Neuronal stem cell (in vitro differentiated cells): ENCODE measurements around the gene AVPR2.

Source experiments
- DNase-seq: peaks from one replicate; pipeline ENCODE4 v3.0.0-alpha.2; 2013; ENCODE audit warnings: low spot score
- H2AFZ ChIP-seq: one replicate; pipeline ENCODE4 v1.6.1; 2013; ENCODE audit warnings: mild to moderate bottlenecking, low read length, inconsistent platforms
- H2AK5ac ChIP-seq: 2 replicates; pipeline ENCODE4 v1.6.1; 2013; ENCODE audit warnings: low read depth, mild to moderate bottlenecking, inconsistent platforms, low read length, moderate library complexity, mixed read lengths
- H2BK120ac ChIP-seq: 2 replicates; pipeline ENCODE4 v1.6.1; 2013; ENCODE audit warnings: low read depth, mild to moderate bottlenecking, inconsistent platforms, low read length, moderate library complexity, mixed read lengths
- H2BK12ac ChIP-seq: one replicate; pipeline ENCODE4 v1.6.1; 2013; ENCODE audit warnings: low read length, inconsistent platforms
- H2BK15ac ChIP-seq: 2 replicates; pipeline ENCODE4 v1.6.1; 2013; ENCODE audit warnings: mild to moderate bottlenecking, low read length, inconsistent platforms, mixed read lengths
- H2BK5ac ChIP-seq: one replicate; pipeline ENCODE4 v1.6.1; 2013; ENCODE audit warnings: inconsistent platforms, mild to moderate bottlenecking, low read length, moderate library complexity
- H3K14ac ChIP-seq: one replicate; pipeline ENCODE4 v1.6.1; 2013; ENCODE audit warnings: low read length, inconsistent platforms
- H3K18ac ChIP-seq: 2 replicates; pipeline ENCODE4 v1.6.1; 2013; ENCODE audit warnings: low read length, inconsistent platforms
- H3K23ac ChIP-seq: 2 replicates; pipeline ENCODE4 v1.6.1; 2013; ENCODE audit warnings: low read depth, mild to moderate bottlenecking, mixed read lengths, low read length, inconsistent platforms; ENCODE audit not compliant: poor library complexity
- H3K27ac ChIP-seq: replicated peaks from 3 replicates; pipeline ENCODE4 v1.5.1; 2013; ENCODE audit warnings: low read length, inconsistent platforms
- H3K27me3 ChIP-seq, 3 experiments: 2 replicates each; pipeline ENCODE4 v1.6.1; 2013; ENCODE audit warnings: low read length in 3 of 3, mild to moderate bottlenecking in 2 of 3, inconsistent platforms in 1 of 3, low read depth in 1 of 3, mixed read lengths in 1 of 3, moderate library complexity in 1 of 3; ENCODE audit not compliant: control insufficient read depth in 3 of 3, insufficient read depth in 3 of 3
- H3K36me3 ChIP-seq, 2 donors: replicated peaks in 1 of 2; 2 replicates each; pipeline ENCODE4 v1.6.1; 2013; ENCODE audit warnings: low read length in 2 of 2; ENCODE audit not compliant: control insufficient read depth in 2 of 2, insufficient read depth in 2 of 2
- H3K4ac ChIP-seq: 2 replicates; pipeline ENCODE4 v1.6.1; 2013; ENCODE audit warnings: inconsistent platforms, mild to moderate bottlenecking, low read length, moderate library complexity
- H3K4me1 ChIP-seq, 2 donors: 1 replicate in 1 of 2; 2 replicates in 1 of 2; pipeline ENCODE4 v1.6.1; 2013; ENCODE audit warnings: low read length in 2 of 2, low read depth in 1 of 2; ENCODE audit not compliant: control insufficient read depth in 2 of 2, insufficient read depth in 1 of 2
- H3K4me2 ChIP-seq: one replicate; pipeline ENCODE4 v1.6.1; 2013; ENCODE audit warnings: mild to moderate bottlenecking, low read length, inconsistent platforms; ENCODE audit not compliant: insufficient read depth, poor library complexity, severe bottlenecking
- H3K4me3 ChIP-seq, 2 donors: 2 replicates each; pipeline ENCODE4 v1.5.1; 2013; ENCODE audit warnings: low read length in 2 of 2, mild to moderate bottlenecking in 2 of 2, inconsistent platforms in 1 of 2, moderate library complexity in 1 of 2
- H3K79me1 ChIP-seq: one replicate; pipeline ENCODE4 v1.6.1; 2013; ENCODE audit warnings: low read depth, mild to moderate bottlenecking, inconsistent platforms, low read length, moderate library complexity
- H3K9ac ChIP-seq: one replicate; pipeline ENCODE4 v1.6.1; 2013; ENCODE audit warnings: mild to moderate bottlenecking, low read depth, low read length, inconsistent platforms; ENCODE audit not compliant: poor library complexity
- H3K9me3 ChIP-seq, 2 donors: replicated peaks in 1 of 2; 2 replicates each; pipeline versions ENCODE3 to v1.6.1; 2013; ENCODE audit warnings: low read length in 2 of 2, mild to moderate bottlenecking in 2 of 2, inconsistent platforms in 1 of 2, low read depth in 1 of 2, mixed read lengths in 1 of 2, moderate library complexity in 1 of 2; ENCODE audit not compliant: control insufficient read depth in 2 of 2, insufficient read depth in 1 of 2
- H4K8ac ChIP-seq: one replicate; pipeline ENCODE4 v1.6.1; 2013; ENCODE audit warnings: low read depth, mild to moderate bottlenecking, inconsistent platforms, low read length, moderate library complexity
- H4K91ac ChIP-seq: one replicate; pipeline ENCODE4 v1.6.1; 2013; ENCODE audit warnings: low read length, low read depth, mild to moderate bottlenecking, inconsistent platforms; ENCODE audit not compliant: poor library complexity
- WGBS, 2 donors: extraction: QIAGEN DNeasy Blood & Tissue Kit; methylation state at CpG; one replicate each; pipeline ENCODE4 v1.1.7; 2013; ENCODE audit warnings: missing lambda C conversion rate in 2 of 2, mixed read lengths in 1 of 2; ENCODE audit not compliant: insufficient read length in 2 of 2, insufficient replicate concordance in 1 of 2; ENCODE audit errors: extremely low coverage in 2 of 2; 5-methylcytosine and 5-hydroxymethylcytosine counted together

AVPR2 gene

GRCh38 chrX:153933748-153934147 is 29.3 kb downstream of the AVPR2 start:
- peaks cover 0 to 4% of the 10 kb centered on the region in 2 donors for H3K4me1 ChIP-seq
- H3K14ac ChIP-seq = no peak overlapping the region
- H3K27ac ChIP-seq = no peak overlapping the region
- H3K9ac ChIP-seq = no peak overlapping the region
- H2BK120ac ChIP-seq = no peak overlapping the region
- no peak overlapping the region for H2BK15ac ChIP-seq
- no peak overlapping the region for H3K23ac ChIP-seq
- H3K4me3 ChIP-seq = peak overlapping the region in 1 of 2 donors; percentile 75
- H3K4me2 ChIP-seq = peak overlapping the region; percentile 2
- peaks cover 0 to 26% (median 0%) of the 10 kb centered on the region in 3 experiments for H3K27me3 ChIP-seq
- H2AK5ac ChIP-seq = no peak overlapping the region
- no peak overlapping the region for H2BK5ac ChIP-seq
- H4K8ac ChIP-seq = no peak overlapping the region
- no peak overlapping the region for H2AFZ ChIP-seq
- peaks cover 10 to 41% of the 10 kb centered on the region in 2 donors for H3K36me3 ChIP-seq
- no peak overlapping the region for H3K18ac ChIP-seq
- no peak overlapping the region for H3K4ac ChIP-seq
- no peaks in the 10 kb centered on the region for H3K9me3 ChIP-seq
- no peak overlapping the region for H4K91ac ChIP-seq
- no peak overlapping the region for H2BK12ac ChIP-seq
- H3K79me1 ChIP-seq = peaks cover 6% of the 10 kb centered on the region
- WGBS, 2 donors = no CpG with 5 or more reads among the region's 7 CpGs
- DNase-seq = no peak

GRCh38 chrX:153934148-153934761 is 29.8 kb downstream of the AVPR2 start:
- H3K27ac ChIP-seq = no peak overlapping the region
- WGBS, 2 donors = no CpG with 5 or more reads among the region's 33 CpGs

GRCh38 chrX:153934762-153935325 is 30.4 kb downstream of the AVPR2 start, which contains the start of gene NAA10:
NAA10 (minus strand) TSS chrX:153935037; CDS start chrX:153934904, 133 bp downstream.
- no peaks in the 10 kb centered on the region for H3K9me3 ChIP-seq
- no peak within 1 kb of the TSS for H3K14ac ChIP-seq
- no peak within 1 kb of the TSS for H2BK15ac ChIP-seq
- peak within 1 kb of the TSS; percentile 65 for H3K23ac ChIP-seq
- peak within 1 kb of the TSS; percentile 53 for H2BK5ac ChIP-seq
- H3K4me2 ChIP-seq = peak within 1 kb of the TSS; percentile 62
- H3K4me1 ChIP-seq = peaks cover 0 to 4% of the 10 kb centered on the region in 2 donors
- H2AK5ac ChIP-seq = no peak within 1 kb of the TSS
- H3K27ac ChIP-seq = no peak within 1 kb of the TSS
- peak; percentile 50 for DNase-seq
- WGBS, 2 donors = no CpG with 5 or more reads among the region's 87 CpGs
- peaks cover 0 to 31% (median 0%) of the 10 kb centered on the region in 3 experiments for H3K27me3 ChIP-seq
- H2AFZ ChIP-seq = peak within 1 kb of the TSS; percentile 56
- peak within 1 kb of the TSS; percentile 75 to 93 for H3K4me3 ChIP-seq
- peaks cover 10 to 32% of the 10 kb centered on the region in 2 donors for H3K36me3 ChIP-seq
- H4K91ac ChIP-seq = no peak within 1 kb of the TSS
- no peak within 1 kb of the TSS for H3K4ac ChIP-seq
- H4K8ac ChIP-seq = no peak within 1 kb of the TSS
- H3K9ac ChIP-seq = peak within 1 kb of the TSS; percentile 90
- peak within 1 kb of the TSS; percentile 71 for H3K18ac ChIP-seq
- H2BK12ac ChIP-seq = no peak within 1 kb of the TSS
- no peak within 1 kb of the TSS for H2BK120ac ChIP-seq
- peaks cover 6% of the 10 kb centered on the region for H3K79me1 ChIP-seq

More at GRCh38 chrX:153934148-153934761, 29.8 kb downstream of the AVPR2 start:
- Histone ChIP-seq H2BK15ac (no peak overlapping the region), H2AFZ (peak overlapping the region; percentile 56), H3K4ac (no peak overlapping the region), H3K36me3 (peaks cover 10 to 37% of the 10 kb centered on the region in 2 donors), H3K9ac (peak overlapping the region; percentile 90), H2BK120ac (no peak overlapping the region), H3K4me2 (peak overlapping the region; percentile 62), H4K91ac (no peak overlapping the region), H2BK12ac (no peak overlapping the region), H3K9me3 (no peaks in the 10 kb centered on the region), H3K23ac (peak overlapping the region; percentile 65), H3K18ac (peak overlapping the region; percentile 28), H3K14ac (no peak overlapping the region), H3K4me3 (peak overlapping the region; percentile 75 to 93), H4K8ac (no peak overlapping the region), H2BK5ac (peak overlapping the region; percentile 53), H3K4me1 (peaks cover 0 to 4% of the 10 kb centered on the region in 2 donors), H3K27me3 (peaks cover 0 to 26% (median 0%) of the 10 kb centered on the region in 3 experiments), H2AK5ac (no peak overlapping the region), H3K79me1 (peaks cover 6% of the 10 kb centered on the region)
- DNase-seq = no peak

- Histone ChIP-seq H3K14ac (no peak overlapping the region), H2AFZ (no peak overlapping the region), H3K4ac (no peak overlapping the region), H2BK12ac (no peak overlapping the region), H3K9ac (peak overlapping the region; percentile 70), H3K4me1 (peaks cover 0 to 4% of the 10 kb centered on the region in 2 donors), H3K9me3 (no peaks in the 10 kb centered on the region), H4K8ac (no peak overlapping the region), H2AK5ac (no peak overlapping the region), H2BK15ac (no peak overlapping the region), H2BK5ac (no peak overlapping the region), H4K91ac (no peak overlapping the region), H2BK120ac (no peak overlapping the region), H3K4me2 (peak overlapping the region; percentile 25), H3K27ac (no peak overlapping the region), H3K79me1 (peaks cover 6% of the 10 kb centered on the region), H3K36me3 (peaks cover 10 to 29% of the 10 kb centered on the region in 2 donors), H3K18ac (peak overlapping the region; percentile 71), H3K4me3 (peak overlapping the region; percentile 17 to 55), H3K27me3 (peaks cover 0 to 29% (median 0%) of the 10 kb centered on the region in 3 experiments), H3K23ac (no peak overlapping the region)
- no CpG with 5 or more reads among the region's 32 CpGs for WGBS, 2 donors
- DNase-seq = no peak
Measured at GRCh38 chrX:153935326-153935851, 30.9 kb downstream of the AVPR2 start.
